Trophoblast cell (in vitro differentiated cells and primary cell): Measurements from ENCODE around the gene APH1B.
A peak's percentile ranks its signal among the peaks of the same experiment; 100 is the strongest.

Source experiments
- DNase-seq, 2 donors: peaks; one replicate each; pipeline ENCODE4 v3.0.0-alpha.2; 2016
- H2AFZ ChIP-seq: 2 replicates; pipeline ENCODE4 v1.6.1; 2013; ENCODE audit warnings: low read length, moderate library complexity, mild to moderate bottlenecking; ENCODE audit not compliant: insufficient read depth, poor library complexity
- H2AK5ac ChIP-seq: 2 replicates; pipeline ENCODE4 v1.6.1; 2013; ENCODE audit warnings: mild to moderate bottlenecking, low read length
- H2BK120ac ChIP-seq: 2 replicates; pipeline ENCODE4 v1.6.1; 2013; ENCODE audit warnings: low read length, mild to moderate bottlenecking, moderate library complexity; ENCODE audit not compliant: insufficient read depth, poor library complexity
- H2BK12ac ChIP-seq: 2 replicates; pipeline ENCODE4 v1.6.1; 2013; ENCODE audit warnings: mild to moderate bottlenecking, low read length, moderate library complexity
- H2BK5ac ChIP-seq: 2 replicates; pipeline ENCODE4 v1.6.1; 2013; ENCODE audit warnings: low read length, low read depth, moderate library complexity, mild to moderate bottlenecking; ENCODE audit not compliant: poor library complexity
- H3K14ac ChIP-seq: 2 replicates; pipeline ENCODE4 v1.6.1; 2013; ENCODE audit warnings: mild to moderate bottlenecking, low read length
- H3K18ac ChIP-seq: 2 replicates; pipeline ENCODE4 v1.6.1; 2013; ENCODE audit warnings: mild to moderate bottlenecking, low read length
- H3K23ac ChIP-seq: 2 replicates; pipeline ENCODE4 v1.6.1; 2013; ENCODE audit warnings: low read length
- H3K27ac ChIP-seq: 2 replicates; pipeline ENCODE4 v1.5.1; 2013; ENCODE audit warnings: low read depth, mild to moderate bottlenecking, inconsistent platforms, low read length, moderate library complexity
- H3K27me3 ChIP-seq: 2 replicates; pipeline ENCODE4 v1.6.1; 2013; ENCODE audit warnings: inconsistent platforms, mild to moderate bottlenecking, low read length, moderate library complexity; ENCODE audit not compliant: insufficient read depth
- H3K36me3 ChIP-seq, 2 experiments: 1 replicate in 1 of 2; 2 replicates in 1 of 2; pipeline ENCODE4 v1.6.1; 2013; ENCODE audit warnings: low read length in 2 of 2, mild to moderate bottlenecking in 2 of 2, moderate library complexity in 1 of 2; ENCODE audit not compliant: insufficient read depth in 2 of 2, control insufficient read depth in 1 of 2
- H3K4ac ChIP-seq: 2 replicates; pipeline ENCODE4 v1.6.1; 2013; ENCODE audit warnings: low read depth, mild to moderate bottlenecking, low read length, moderate library complexity
- H3K4me1 ChIP-seq, 2 experiments: 1 replicate in 1 of 2; 2 replicates in 1 of 2; pipeline ENCODE4 v1.6.1; 2013; ENCODE audit warnings: low read length in 2 of 2, mild to moderate bottlenecking in 2 of 2, moderate library complexity in 1 of 2; ENCODE audit not compliant: insufficient read depth in 2 of 2, control insufficient read depth in 1 of 2
- H3K4me2 ChIP-seq: 2 replicates; pipeline ENCODE4 v1.6.1; 2013; ENCODE audit warnings: inconsistent platforms, mild to moderate bottlenecking, low read length, moderate library complexity
- H3K4me3 ChIP-seq: 2 replicates; pipeline ENCODE4 v1.5.1; 2013; ENCODE audit warnings: mild to moderate bottlenecking, low read depth, low read length, inconsistent platforms
- H3K79me1 ChIP-seq: one replicate; pipeline ENCODE4 v1.6.1; 2013; ENCODE audit warnings: low read length
- H3K79me2 ChIP-seq: 2 replicates; pipeline ENCODE4 v1.6.1; 2013; ENCODE audit warnings: low read length, mild to moderate bottlenecking; ENCODE audit not compliant: control insufficient read depth, insufficient read depth, poor library complexity
- H3K9ac ChIP-seq: 2 replicates; pipeline ENCODE4 v1.6.1; 2013; ENCODE audit warnings: mild to moderate bottlenecking, low read length
- H3K9me3 ChIP-seq: 2 replicates; pipeline ENCODE4 v1.6.1; 2013; ENCODE audit warnings: low read depth, mild to moderate bottlenecking, control low read depth, inconsistent platforms, low read length; ENCODE audit not compliant: insufficient read depth
- H4K12ac ChIP-seq: 2 replicates; pipeline ENCODE4 v1.6.1; 2013; ENCODE audit warnings: low read depth, mild to moderate bottlenecking, low read length, moderate library complexity
- H4K8ac ChIP-seq: 2 replicates; pipeline ENCODE4 v1.6.1; 2013; ENCODE audit warnings: low read depth, mild to moderate bottlenecking, low read length, moderate library complexity
- H4K91ac ChIP-seq: one replicate; pipeline ENCODE4 v1.6.1; 2013; ENCODE audit warnings: low read depth, mild to moderate bottlenecking, low read length, moderate library complexity
- WGBS: extraction: QIAGEN DNeasy Blood & Tissue Kit; methylation state at CpG from one replicate; pipeline ENCODE4 v1.1.7; 2013; ENCODE audit warnings: missing lambda C conversion rate; ENCODE audit not compliant: insufficient read length, insufficient coverage; ENCODE audit errors: extremely low coverage; 5-methylcytosine and 5-hydroxymethylcytosine counted together

Gene APH1B

DNA sequence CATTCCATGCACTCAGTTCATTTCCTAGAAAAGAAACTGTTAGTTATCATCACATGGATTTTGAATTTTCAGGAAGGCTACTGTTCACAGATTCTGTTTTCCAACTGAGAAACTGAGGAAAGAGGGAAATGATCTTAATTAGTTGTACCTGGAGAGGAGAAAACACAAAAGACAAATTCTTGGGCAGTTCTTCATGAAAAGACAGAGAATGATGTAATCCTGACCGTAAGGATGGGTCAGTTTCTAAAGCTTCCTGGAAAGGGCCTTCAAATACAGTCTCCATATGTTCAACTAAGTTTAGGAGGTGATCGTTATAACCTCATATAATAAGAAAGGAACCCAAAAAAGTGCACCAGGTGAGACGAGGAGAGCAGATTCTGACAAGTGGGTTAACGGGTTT is 59.6 kb downstream of the APH1B start:
- Histone ChIP-seq H3K14ac (no peak overlapping the region), H3K79me2 (no peaks in the 10 kb centered on the region), H2AFZ (no peak overlapping the region), H3K4me2 (no peak overlapping the region), H3K4me1 (peaks cover 15% of the 10 kb centered on the region in 2 experiments), H3K18ac (no peak overlapping the region), H2AK5ac (no peak overlapping the region), H2BK12ac (no peak overlapping the region), H3K36me3 (no peaks in the 10 kb centered on the region), H4K12ac (no peak overlapping the region), H3K79me1 (no peaks in the 10 kb centered on the region), H3K27me3 (no peaks in the 10 kb centered on the region), H3K9me3 (no peaks in the 10 kb centered on the region), H4K91ac (no peak overlapping the region), H2BK5ac (no peak overlapping the region), H3K23ac (no peak overlapping the region), H3K4ac (no peak overlapping the region), H2BK120ac (no peak overlapping the region), H4K8ac (no peak overlapping the region), H3K4me3 (no peak overlapping the region), H3K27ac (no peak overlapping the region), H3K9ac (no peak overlapping the region)
- WGBS, result no CpG with 5 or more reads among the region's 4 CpGs
- DNase-seq, result no peak

GRCh38 chr15:63338170-63338569 is 60.8 kb downstream of the APH1B start:
- Histone ChIP-seq H4K91ac (no peak overlapping the region), H3K27me3 (no peaks in the 10 kb centered on the region), H3K79me1 (no peaks in the 10 kb centered on the region), H2BK120ac (no peak overlapping the region), H2AFZ (no peak overlapping the region), H4K12ac (no peak overlapping the region), H4K8ac (no peak overlapping the region), H3K4me2 (no peak overlapping the region), H3K14ac (no peak overlapping the region), H3K79me2 (no peaks in the 10 kb centered on the region), H3K27ac (no peak overlapping the region), H3K9me3 (no peaks in the 10 kb centered on the region), H2AK5ac (no peak overlapping the region), H3K4me1 (peaks cover 15% of the 10 kb centered on the region in 2 experiments), H2BK5ac (no peak overlapping the region), H3K9ac (no peak overlapping the region), H3K18ac (no peak overlapping the region), H2BK12ac (no peak overlapping the region), H3K4me3 (no peak overlapping the region), H3K23ac (no peak overlapping the region), H3K4ac (no peak overlapping the region), H3K36me3 (no peaks in the 10 kb centered on the region)
- peak; percentile 72 to 85 for DNase-seq

- no peak overlapping the region for H4K12ac ChIP-seq
- no peak overlapping the region for H3K4me3 ChIP-seq
- peaks cover 15% of the 10 kb centered on the region in 2 experiments for H3K4me1 ChIP-seq
- H3K9ac ChIP-seq, result no peak overlapping the region
- no peaks in the 10 kb centered on the region for H3K27me3 ChIP-seq
- peak; percentile 40 to 52 for DNase-seq
- no peak overlapping the region for H2AFZ ChIP-seq
- H4K8ac ChIP-seq, result no peak overlapping the region
- H3K27ac ChIP-seq, result no peak overlapping the region
- H3K18ac ChIP-seq, result no peak overlapping the region
- H3K14ac ChIP-seq, result no peak overlapping the region
- H3K4me2 ChIP-seq, result no peak overlapping the region
- H2BK120ac ChIP-seq, result no peak overlapping the region
- H2AK5ac ChIP-seq, result no peak overlapping the region
- H4K91ac ChIP-seq, result no peak overlapping the region
- no peak overlapping the region for H2BK5ac ChIP-seq
- H2BK12ac ChIP-seq, result no peak overlapping the region
- no peaks in the 10 kb centered on the region for H3K36me3 ChIP-seq
- no peaks in the 10 kb centered on the region for H3K79me2 ChIP-seq
- no CpG with 5 or more reads among the region's 10 CpGs for WGBS
- H3K4ac ChIP-seq, result no peak overlapping the region
- H3K79me1 ChIP-seq, result no peaks in the 10 kb centered on the region
- H3K23ac ChIP-seq, result no peak overlapping the region
- H3K9me3 ChIP-seq, result no peaks in the 10 kb centered on the region
Measured at GRCh38 chr15:63339006-63339766, 61.8 kb downstream of the APH1B start.

DNA sequence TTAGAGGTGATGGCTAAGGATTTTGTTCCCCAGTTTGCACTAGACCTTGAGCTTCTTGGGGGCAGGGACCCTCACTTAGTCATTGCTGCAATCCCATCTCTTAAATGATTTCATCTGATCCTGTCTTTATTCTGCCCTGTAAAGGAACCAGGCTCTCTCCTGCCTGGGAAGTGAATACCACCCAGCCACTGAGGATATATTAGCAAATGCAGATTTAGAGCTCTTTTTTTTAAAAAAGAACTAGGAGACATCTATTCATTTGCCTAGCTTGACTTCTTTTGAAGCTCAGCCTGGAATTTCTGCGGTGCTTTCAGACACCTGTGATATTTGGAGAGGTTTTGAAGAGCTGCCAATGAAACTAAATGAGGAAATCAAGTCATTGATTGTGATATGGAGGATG is 62.4 kb downstream of the APH1B start:
- Histone ChIP-seq H3K9ac (no peak overlapping the region), H3K27ac (no peak overlapping the region), H3K36me3 (no peaks in the 10 kb centered on the region), H2AFZ (no peak overlapping the region), H3K79me1 (no peaks in the 10 kb centered on the region), H3K9me3 (no peaks in the 10 kb centered on the region), H3K4me2 (no peak overlapping the region), H3K4me1 (peaks cover 15 to 17% of the 10 kb centered on the region in 2 experiments), H3K23ac (no peak overlapping the region), H4K91ac (no peak overlapping the region), H4K12ac (no peak overlapping the region), H3K27me3 (no peaks in the 10 kb centered on the region), H3K4ac (no peak overlapping the region), H2BK120ac (no peak overlapping the region), H3K4me3 (no peak overlapping the region), H2AK5ac (no peak overlapping the region), H3K18ac (no peak overlapping the region), H2BK5ac (no peak overlapping the region), H3K79me2 (no peaks in the 10 kb centered on the region), H2BK12ac (no peak overlapping the region), H4K8ac (no peak overlapping the region), H3K14ac (no peak overlapping the region)
- no CpG with 5 or more reads among the region's 1 CpG for WGBS
- no peak for DNase-seq
